ENCODE data around the gene MAN1C1. TPM values are rescaled to one million over a fixed set of nuclear protein-coding genes. Genes with fewer than 3 reads are reported as not detected.
A peak's percentile ranks its signal among the peaks of the same experiment; 100 is the strongest.

Gene MAN1C1
- total and polyA plus RNA-seq, 2 donors from 2014 or later: 31.7 to 65.5 TPM

DNA sequence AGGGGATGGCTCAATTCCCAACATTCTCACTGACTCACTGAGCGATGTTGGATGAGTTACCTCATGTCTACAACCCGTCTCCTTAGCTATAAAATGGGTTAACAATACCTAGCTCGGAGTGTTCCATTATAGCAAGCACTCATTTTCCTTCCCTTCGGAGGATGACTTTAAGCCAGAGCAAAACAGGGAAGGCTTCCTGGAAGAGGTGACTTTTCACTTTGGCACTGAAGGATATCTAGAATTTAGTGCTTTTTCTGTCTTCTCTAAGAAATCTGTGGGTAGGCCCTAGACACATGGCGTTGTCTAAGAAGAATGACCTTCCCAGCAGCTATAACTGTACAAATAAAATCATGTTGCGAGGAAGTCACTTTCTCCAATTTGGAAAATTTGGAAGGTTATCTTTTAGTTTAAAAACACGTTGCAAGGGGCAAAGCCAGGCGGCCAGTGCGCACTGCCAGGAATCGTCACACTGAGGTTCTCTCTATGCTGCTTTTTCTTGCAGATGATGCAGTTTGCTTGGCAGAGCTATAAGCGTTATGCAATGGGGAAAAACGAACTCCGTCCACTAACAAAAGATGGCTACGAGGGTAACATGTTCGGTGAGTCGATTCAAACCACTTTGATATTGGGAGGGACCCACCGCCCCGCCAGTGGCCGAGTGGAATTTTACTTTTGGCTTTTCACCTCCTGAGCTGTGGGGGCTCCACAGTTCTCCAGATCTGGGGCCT lies 69.5 kb downstream of the MAN1C1 start:
- H3K27ac ChIP-seq (ENCODE audit: low read depth in 2 of 2, low read length in 2 of 2): no peak overlapping the region
- intact Hi-C loops (cut with DNase I): no loop called here

GRCh38 chr1:25687221-25688017 lies 70.8 kb downstream of the MAN1C1 start:
- H3K36me3 ChIP-seq (ENCODE audit: control insufficient read depth in 2 of 3, insufficient read depth in 3 of 3, low read length in 3 of 3): no peaks in the 10 kb centered on the region
- TF ChIP-seq CTCF (IDR thresholded peaks at IDR 0.05; ENCODE audit: borderline replicate concordance, extremely low read depth, insufficient read depth): no peak
- no peak overlapping the region for H3K9ac ChIP-seq (ENCODE audit: low read length in 3 of 3)
- intact Hi-C loops (cut with DNase I): no loop called here
- FAIRE-seq (no peak), DNase-seq (no peak)
- H3K27me3 ChIP-seq (ENCODE audit: control insufficient read depth, insufficient read depth, low read length): no peaks in the 10 kb centered on the region
- peaks cover 0 to 11% (median under 1%) of the 10 kb centered on the region in 3 donors for H3K4me1 ChIP-seq (ENCODE audit: control insufficient read depth in 2 of 3, insufficient read depth in 2 of 3, low read depth in 1 of 3, low read length in 3 of 3)
- no peak overlapping the region for H3K4me3 ChIP-seq (ENCODE audit: low read length in 3 of 3)
- H3K27ac ChIP-seq (ENCODE audit: low read depth in 2 of 2, low read length in 2 of 2): no peak overlapping the region
- H3K9me3 ChIP-seq (ENCODE audit: control insufficient read depth in 2 of 3, insufficient read depth in 1 of 3, low read length in 3 of 3): no peaks in the 10 kb centered on the region

More for the DNA sequence above, 69.5 kb downstream of the MAN1C1 start:
- peaks cover 0 to 12% (median 5%) of the 10 kb centered on the region in 3 donors for H3K4me1 ChIP-seq (ENCODE audit: control insufficient read depth in 2 of 3, insufficient read depth in 2 of 3, low read depth in 1 of 3, low read length in 3 of 3)
- FAIRE-seq: no peak
- no peak overlapping the region for H3K9ac ChIP-seq (ENCODE audit: low read length in 3 of 3)
- no peaks in the 10 kb centered on the region for H3K27me3 ChIP-seq (ENCODE audit: control insufficient read depth, insufficient read depth, low read length)
- no peaks in the 10 kb centered on the region for H3K36me3 ChIP-seq (ENCODE audit: control insufficient read depth in 2 of 3, insufficient read depth in 3 of 3, low read length in 3 of 3)
- no peak for TF ChIP-seq CTCF (IDR thresholded peaks at IDR 0.05; ENCODE audit: borderline replicate concordance, extremely low read depth, insufficient read depth)
- no peaks in the 10 kb centered on the region for H3K9me3 ChIP-seq (ENCODE audit: control insufficient read depth in 2 of 3, insufficient read depth in 1 of 3, low read length in 3 of 3)
- DNase-seq: no peak
- no peak overlapping the region for H3K4me3 ChIP-seq (ENCODE audit: low read length in 3 of 3)

DNA sequence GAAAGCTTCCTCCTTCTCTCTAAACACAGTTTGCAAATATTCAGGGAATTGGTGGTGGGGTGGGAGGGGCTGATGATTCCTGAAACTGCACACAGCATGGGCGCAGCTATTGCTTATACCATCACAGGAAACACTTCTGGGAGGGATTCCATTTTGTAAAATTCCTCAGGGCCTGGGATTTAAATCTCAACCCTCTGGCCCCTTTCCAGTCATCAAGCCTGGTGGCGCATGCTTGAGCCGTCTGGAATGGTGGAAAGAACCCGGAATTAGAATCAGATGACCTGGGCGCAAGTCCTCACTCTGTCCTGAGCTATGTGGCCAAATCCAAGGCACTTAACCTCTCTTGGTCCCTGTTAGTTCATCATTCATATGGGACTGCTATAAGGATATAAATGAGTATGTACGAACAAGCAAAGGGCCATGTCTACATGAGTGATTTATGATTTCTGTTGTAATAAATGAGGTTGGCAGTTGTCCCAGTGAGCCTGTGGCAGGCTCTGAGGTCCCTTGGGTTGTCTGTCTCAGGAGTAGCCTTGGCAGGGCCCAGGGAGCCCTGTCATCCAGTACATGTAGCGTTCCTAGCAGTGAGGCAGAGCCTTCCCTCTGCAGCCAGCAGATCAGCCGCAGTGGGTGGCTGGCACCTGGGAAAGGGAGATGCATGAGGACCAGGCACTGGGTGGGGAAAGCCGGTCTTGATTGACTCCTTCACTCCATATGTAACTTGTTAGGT lies 72.0 kb downstream of the MAN1C1 start:
- DNase-seq (peak in 3 of 5 donors; percentile 55 to 86 (median 60)), FAIRE-seq (no peak)
- Histone ChIP-seq H3K4me1 (ENCODE audit: control insufficient read depth in 2 of 3, insufficient read depth in 2 of 3, low read depth in 1 of 3, low read length in 3 of 3) (peaks cover 0 to 13% (median 4%) of the 10 kb centered on the region in 3 donors), H3K27ac (ENCODE audit: low read depth in 2 of 2, low read length in 2 of 2) (peak overlapping the region in 1 of 2 donors; percentile 29), H3K9ac (ENCODE audit: low read length in 3 of 3) (no peak overlapping the region), H3K9me3 (ENCODE audit: control insufficient read depth in 2 of 3, insufficient read depth in 1 of 3, low read length in 3 of 3) (no peaks in the 10 kb centered on the region), H3K4me3 (ENCODE audit: low read length in 3 of 3) (no peak overlapping the region), H3K27me3 (ENCODE audit: control insufficient read depth, insufficient read depth, low read length) (no peaks in the 10 kb centered on the region), H3K36me3 (ENCODE audit: control insufficient read depth in 2 of 3, insufficient read depth in 3 of 3, low read length in 3 of 3) (no peaks in the 10 kb centered on the region)
- TF ChIP-seq CTCF (IDR thresholded peaks at IDR 0.05; ENCODE audit: borderline replicate concordance, extremely low read depth, insufficient read depth): no peak
- intact Hi-C loops (cut with DNase I): no loop called here

Data from kidney (tissue), 14 donors.